GM19025 (cell line): ENCODE data around the gene VPS54.
"Not testable (repeated sequence)": the region's sequence is repeated elsewhere in the genome, so short reads cannot be mapped to it uniquely, and the experiment has no call there.

Experiments used
- ATAC-seq: cut with Tn5 transposase; IDR thresholded peaks from one replicate; pipeline ENCODE4 v1.9.1; 2021; ENCODE audit warnings: mild to moderate bottlenecking, low read depth, moderate library complexity; ENCODE audit not compliant: unreplicated experiment

VPS54 gene

GRCh38 chr2:64023485-64024258 is 4.4 kb upstream of the VPS54 start:
- ATAC-seq = no peak

GRCh38 chr2:64021578-64021977 is 2.4 kb upstream of the VPS54 start:
- no peak for ATAC-seq

- ATAC-seq = no peak
These were observed 824 bp upstream of the VPS54 start for GRCh38 chr2:64019975-64020528.

- ATAC-seq = peak; percentile 51
These were observed 536 bp downstream of the VPS54 start for GRCh38 chr2:64018701-64019082.

DNA sequence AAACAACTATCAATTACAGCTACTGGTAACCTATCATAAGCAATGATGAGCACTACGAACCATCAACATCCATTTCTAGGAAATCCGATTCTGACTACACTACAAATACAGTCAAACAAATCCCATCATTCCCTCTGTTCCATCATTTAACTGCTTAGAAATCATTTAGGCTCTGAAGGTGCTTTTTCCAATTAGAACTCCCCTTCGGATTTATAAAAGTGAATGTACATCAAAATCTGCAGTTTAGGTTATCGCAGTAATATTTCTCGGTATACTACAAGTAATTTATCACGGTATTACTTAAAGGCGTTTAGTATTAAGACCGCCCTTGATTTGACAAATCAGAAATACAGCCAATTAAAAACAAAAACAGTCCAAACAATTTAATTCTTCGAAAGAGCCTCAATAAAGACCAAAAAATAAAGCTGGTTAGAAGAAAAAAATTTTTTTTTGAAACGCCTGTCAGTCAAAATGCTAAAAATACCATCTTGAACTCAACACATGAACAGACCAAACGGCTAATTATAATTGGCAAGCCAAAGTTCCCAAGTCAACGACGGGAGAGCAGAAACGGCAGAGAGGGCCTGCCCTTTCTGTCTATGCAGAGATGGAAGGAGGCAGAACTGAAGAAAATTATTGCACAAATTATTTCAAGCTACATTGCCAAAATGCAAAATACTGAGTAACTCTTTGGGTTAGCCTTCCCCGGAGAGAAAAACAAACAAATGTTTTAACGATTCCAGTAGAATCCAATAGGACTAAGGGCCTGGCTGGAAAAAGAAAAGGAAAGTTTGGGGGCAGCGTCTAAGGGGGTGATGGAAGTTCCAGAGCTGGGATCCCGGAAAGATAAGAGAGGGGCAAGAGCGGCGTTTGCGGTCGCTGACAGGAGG is 1.2 kb downstream of the VPS54 start:
- ATAC-seq = no peak

- no peak for ATAC-seq
These were observed 3.3 kb downstream of the VPS54 start for GRCh38 chr2:64015898-64016297.

DNA sequence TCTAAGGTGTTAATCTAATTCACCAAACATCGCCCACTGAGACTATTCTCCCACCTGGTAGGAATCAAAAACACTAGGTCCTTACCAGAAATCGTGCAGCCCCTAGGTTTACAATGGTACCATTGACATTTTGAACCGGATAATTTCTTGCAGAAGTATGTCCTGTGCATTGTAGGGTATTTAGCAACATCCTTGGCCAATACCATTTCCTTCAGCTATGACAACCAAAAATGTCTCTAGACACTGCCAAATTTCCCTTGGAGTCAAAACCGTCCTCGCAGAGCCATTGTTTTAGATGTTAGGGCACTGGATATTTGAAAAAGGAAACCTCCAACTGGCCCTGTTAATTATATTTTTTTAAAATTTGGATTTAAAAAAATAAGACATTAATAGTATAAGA is 3.8 kb downstream of the VPS54 start:
- ATAC-seq = no peak

GRCh38 chr2:64014628-64015027 is 4.6 kb downstream of the VPS54 start:
- ATAC-seq = no peak

GRCh38 chr2:64013053-64013452 is 6.2 kb downstream of the VPS54 start:
- no peak for ATAC-seq

- no peak for ATAC-seq
These were observed 7.1 kb downstream of the VPS54 start for GRCh38 chr2:64012115-64012514.

DNA sequence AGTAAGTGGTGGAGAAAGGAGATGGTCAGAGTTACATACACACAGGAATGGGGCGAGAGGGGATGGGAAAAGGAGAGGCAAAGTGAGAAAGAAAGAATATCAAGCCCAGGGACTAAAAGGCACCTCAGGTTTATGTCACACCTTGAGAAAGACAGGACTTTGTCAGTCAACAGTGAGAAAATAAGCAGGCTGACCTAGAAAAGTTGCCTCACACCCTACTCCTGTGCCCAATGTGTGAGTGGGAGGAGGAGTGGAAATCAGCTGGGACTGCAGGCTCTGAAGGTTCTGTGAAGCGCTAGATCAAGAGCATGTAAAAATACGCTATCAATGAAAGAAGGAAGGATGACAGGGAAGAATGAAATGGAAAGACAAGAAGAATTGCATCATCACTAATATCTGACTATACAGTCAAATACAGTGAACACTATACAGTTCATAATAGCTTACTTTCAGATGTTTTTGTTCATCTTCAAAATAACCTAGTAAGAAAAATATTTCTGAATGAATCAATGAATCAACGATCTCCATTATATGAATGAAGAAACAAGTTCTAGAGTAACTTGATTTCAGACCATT is 10.7 kb downstream of the VPS54 start:
- no peak for ATAC-seq

DNA sequence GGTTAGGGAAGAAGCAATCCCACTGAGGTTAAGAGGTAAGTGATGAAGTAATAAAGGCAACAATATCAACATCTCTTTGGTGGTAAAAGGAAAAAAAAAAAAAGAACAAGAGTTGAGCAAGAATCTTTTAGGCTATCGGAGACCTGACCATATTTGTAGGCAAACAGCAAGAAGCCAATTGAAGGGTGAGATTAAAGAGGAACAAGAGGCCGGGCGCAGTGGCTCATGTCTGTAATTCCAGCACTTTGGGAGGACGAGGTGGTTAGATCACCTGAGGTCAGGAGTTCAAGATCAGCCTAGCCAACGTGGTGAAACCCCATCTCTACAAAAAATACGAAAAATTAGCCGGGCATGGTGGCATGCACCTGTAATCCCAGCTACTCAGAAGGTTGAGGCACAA is 11.3 kb downstream of the VPS54 start:
- ATAC-seq = no peak

GRCh38 chr2:64005707-64006356 is 13.4 kb downstream of the VPS54 start:
- ATAC-seq = no peak

- no peak for ATAC-seq
These were observed 16.0 kb downstream of the VPS54 start for GRCh38 chr2:64003239-64003638.

GRCh38 chr2:64001382-64002101 is 17.7 kb downstream of the VPS54 start:
- ATAC-seq = no peak

DNA sequence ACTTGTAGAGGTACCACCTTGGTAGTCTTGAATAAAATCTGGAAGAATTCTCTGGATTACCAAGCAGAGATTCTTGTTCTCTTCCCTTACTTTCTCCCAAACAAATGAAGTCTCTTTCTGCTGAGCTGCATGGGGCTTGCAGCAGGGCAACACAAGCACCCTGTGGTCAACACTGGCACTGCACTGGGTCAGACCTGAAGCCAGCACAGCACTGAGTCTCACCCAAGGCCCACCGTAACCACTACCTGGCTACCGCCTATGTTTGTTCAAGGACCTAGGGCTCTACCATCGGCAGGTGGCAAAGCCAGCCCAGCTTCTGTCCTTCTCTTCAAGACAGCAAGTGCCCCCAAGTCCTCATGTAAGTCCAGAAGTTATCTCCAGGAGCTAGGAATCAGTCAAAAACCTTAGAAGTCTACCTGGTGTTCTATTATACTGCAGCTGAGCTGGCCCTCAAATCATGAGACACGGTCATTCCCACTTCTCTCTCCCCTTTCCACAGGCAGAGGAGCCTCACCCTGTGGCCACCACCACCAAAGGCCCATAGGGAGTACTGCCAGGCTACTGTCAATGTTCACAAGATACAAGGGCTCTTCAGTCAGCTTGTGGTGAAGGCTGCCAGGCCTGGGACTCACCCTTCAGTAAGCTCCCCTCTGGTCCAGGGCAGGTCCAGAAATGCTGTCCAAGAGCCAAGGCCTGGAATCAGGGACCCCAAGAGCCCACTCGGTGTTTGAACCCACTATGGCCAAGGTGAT is 18.4 kb downstream of the VPS54 start:
- no peak for ATAC-seq

- no peak for ATAC-seq
These were observed 20.2 kb downstream of the VPS54 start for GRCh38 chr2:63999049-63999448.

DNA sequence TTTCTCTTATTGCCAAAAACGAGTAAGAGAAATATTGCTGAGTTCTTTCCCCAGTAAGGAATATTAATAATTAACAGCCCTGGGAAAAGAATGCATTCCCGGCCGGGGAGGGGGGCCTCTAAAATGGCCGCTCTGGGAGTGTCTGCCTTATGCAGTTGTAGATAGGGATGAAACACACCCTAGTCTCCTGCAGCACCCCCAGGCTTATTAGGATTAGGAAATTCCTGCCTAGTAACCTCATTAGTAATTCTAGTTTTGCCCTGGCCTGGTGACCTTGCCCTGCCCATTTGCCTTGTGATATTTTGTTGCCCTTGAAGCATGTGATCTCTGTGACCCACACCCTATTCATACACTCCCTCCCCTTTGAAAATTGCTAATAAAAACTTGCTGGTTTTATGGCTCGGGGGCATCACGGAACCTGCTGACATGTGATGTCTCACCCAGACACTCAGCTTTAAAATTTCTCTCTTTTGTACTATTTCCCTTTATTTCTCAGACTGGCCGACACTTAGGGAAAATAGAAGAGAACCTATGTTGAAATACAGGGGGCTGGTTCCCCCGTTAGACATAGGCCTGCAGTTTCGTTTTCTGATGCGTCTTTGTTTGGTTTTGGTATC is 22.5 kb downstream of the VPS54 start:
- ATAC-seq = not testable (repeated sequence)
